Stomach (tissue), 9 donors: Measurements from ENCODE around the gene SIRT7. TPM values are rescaled to one million over a fixed set of nuclear protein-coding genes. Genes with fewer than 3 reads are reported as not detected.

ENCODE experiments used
- DNase-seq, 2 donors: peaks; one replicate each; pipeline versions ENCODE4 v3.0.0 to v3.0.0-alpha.2; 2013 to 2019
- H3K27ac ChIP-seq, 5 donors: fragments of 200-600 bp in 4 of 5; sonication (generic) in 4 of 5; one replicate each; pipeline ENCODE4 v1.5.1; 2013 to 2019; ENCODE audit warnings: mild to moderate bottlenecking in 1 of 5, moderate library complexity in 1 of 5
- H3K27me3 ChIP-seq, 3 donors: fragments of 200-600 bp; sonication (generic); one replicate each; pipeline ENCODE4 v1.5.1; 2017 to 2019; ENCODE audit warnings: mixed run types in 1 of 3
- H3K36me3 ChIP-seq, 4 donors: fragments of 200-600 bp; sonication (generic); 1 replicate in 3 of 4; 2 replicates in 1 of 4; pipeline ENCODE4 v1.5.1; 2016 to 2019
- H3K4me1 ChIP-seq, 4 donors: fragments of 200-600 bp; sonication (generic); one replicate each; pipeline ENCODE4 v1.5.1; 2016 to 2019
- H3K4me3 ChIP-seq, 4 donors: fragments of 200-600 bp; sonication (generic) in 3 of 4; one replicate each; pipeline ENCODE4 v1.5.1; 2016 to 2019; ENCODE audit warnings: mild to moderate bottlenecking in 1 of 4
- H3K9me3 ChIP-seq, 4 donors: fragments of 200-600 bp; sonication (generic); one replicate each; pipeline ENCODE4 v1.5.1; 2016 to 2019
- EP300 ChIP-seq: sonication (generic); formaldehyde crosslinking; IDR thresholded peaks from one replicate; pipeline ENCODE4 v1.6.1; 2017; ENCODE audit warnings: antibody characterized with exemption
- POLR2A ChIP-seq, 4 donors: fragments of 450-650 bp; IDR thresholded peaks; one replicate each; pipeline ENCODE4 v1.6.1; 2016; ENCODE audit warnings: antibody characterized with exemption in 4 of 4, control low read depth in 2 of 4, mild to moderate bottlenecking in 1 of 4, moderate library complexity in 1 of 4
- POLR2AphosphoS5 ChIP-seq, 3 donors: sonication (generic); formaldehyde crosslinking; IDR thresholded peaks; one replicate each; pipeline ENCODE4 v1.6.1; 2016; ENCODE audit warnings: antibody characterized with exemption in 3 of 3
- WGBS, 5 donors: extraction: QIAGEN DNeasy Blood & Tissue Kit in 3 of 5; methylation state at CpG; one replicate each; pipeline versions ENCODE4 v1.1.5 to v1.1.7; 2013 to 2018; 5-methylcytosine and 5-hydroxymethylcytosine counted together
- intact Hi-C: fragments of 100-400 bp; cut with DNase I; formaldehyde crosslinking; loops from one replicate; pipeline ENCODE4 v1.15.1; 2023; ENCODE audit warnings: low total_unique reads
- polyA plus RNA-seq, 3 donors: library from polyadenylated mRNA; stranded (reverse); fragments of 200-250 nt; gene quantifications; one replicate each; pipeline ENCODE4 v1.2.3, GENCODE V29; 2013
- total RNA-seq, 5 donors: library from RNA; depleted of rRNA; stranded (reverse); fragments of >200 nt; gene quantifications; one replicate each; pipeline versions ENCODE4 v1.1.0 to v1.2.3, GENCODE V29; 2014 to 2016
- TF ChIP-seq, protein P1 (sequence below), 7 experiments: fragments of 450-650 bp in 4 of 7; fragments of 200-600 bp in 3 of 7; sonication (generic) in 3 of 7; IDR thresholded peaks; one replicate each; pipeline ENCODE4 v1.5.1; 2016 to 2019; ENCODE audit warnings: antibody characterized with exemption in 7 of 7, control low read depth in 2 of 7, mild to moderate bottlenecking in 1 of 7
- donor health status: healthy with polysubstance abuse.
- donor health status: Bipolar disorder and iron deficiency.
- donor health status: healthy.

Gene SIRT7
- total and polyA plus RNA-seq, 8 donors, result 18.2 to 128 (median 45.5) TPM

DNA sequence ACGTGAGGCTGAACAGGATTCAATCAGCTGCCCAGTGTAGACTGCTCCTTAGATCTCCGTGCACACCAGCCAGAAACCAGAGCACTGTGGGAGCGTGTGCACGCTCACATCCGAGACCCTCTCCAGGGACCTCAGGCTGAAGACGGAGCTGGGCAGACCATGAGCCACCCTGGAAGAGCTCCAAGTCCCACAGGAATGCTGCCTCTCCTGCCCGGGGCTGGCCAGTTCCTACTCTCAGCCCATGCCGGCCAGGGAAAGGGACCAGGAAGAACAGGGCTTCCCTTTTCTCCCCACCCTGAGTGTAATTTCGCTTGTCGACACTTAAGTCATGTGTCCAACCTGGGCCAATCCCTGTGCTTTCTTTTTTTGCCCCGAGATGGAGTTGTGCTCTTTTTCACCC, 33.5 kb downstream of the SIRT7 start:
- Histone ChIP-seq H3K9me3 (no peaks in the 10 kb centered on the region), H3K27ac (no peak overlapping the region), H3K4me3 (no peak overlapping the region), H3K36me3 (peaks cover 29 to 98% (median 95%) of the 10 kb centered on the region in 4 donors), H3K27me3 (no peaks in the 10 kb centered on the region), H3K4me1 (peaks cover 1 to 15% (median 8%) of the 10 kb centered on the region in 4 donors)
- TF ChIP-seq POLR2A (IDR thresholded peaks at IDR 0.05) (no peak), POLR2AphosphoS5 (IDR thresholded peaks at IDR 0.05) (no peak), EP300 (no peak)
- TF ChIP-seq, protein P1, sequence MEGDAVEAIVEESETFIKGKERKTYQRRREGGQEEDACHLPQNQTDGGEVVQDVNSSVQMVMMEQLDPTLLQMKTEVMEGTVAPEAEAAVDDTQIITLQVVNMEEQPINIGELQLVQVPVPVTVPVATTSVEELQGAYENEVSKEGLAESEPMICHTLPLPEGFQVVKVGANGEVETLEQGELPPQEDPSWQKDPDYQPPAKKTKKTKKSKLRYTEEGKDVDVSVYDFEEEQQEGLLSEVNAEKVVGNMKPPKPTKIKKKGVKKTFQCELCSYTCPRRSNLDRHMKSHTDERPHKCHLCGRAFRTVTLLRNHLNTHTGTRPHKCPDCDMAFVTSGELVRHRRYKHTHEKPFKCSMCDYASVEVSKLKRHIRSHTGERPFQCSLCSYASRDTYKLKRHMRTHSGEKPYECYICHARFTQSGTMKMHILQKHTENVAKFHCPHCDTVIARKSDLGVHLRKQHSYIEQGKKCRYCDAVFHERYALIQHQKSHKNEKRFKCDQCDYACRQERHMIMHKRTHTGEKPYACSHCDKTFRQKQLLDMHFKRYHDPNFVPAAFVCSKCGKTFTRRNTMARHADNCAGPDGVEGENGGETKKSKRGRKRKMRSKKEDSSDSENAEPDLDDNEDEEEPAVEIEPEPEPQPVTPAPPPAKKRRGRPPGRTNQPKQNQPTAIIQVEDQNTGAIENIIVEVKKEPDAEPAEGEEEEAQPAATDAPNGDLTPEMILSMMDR (IDR thresholded peaks at IDR 0.05), result no peak
- 50 to 79% (median 71%) methylated on average over 6 to 11 of the region's 11 CpGs for WGBS, 5 donors
- no peak for DNase-seq
- intact Hi-C loops, result no loop called here

DNA sequence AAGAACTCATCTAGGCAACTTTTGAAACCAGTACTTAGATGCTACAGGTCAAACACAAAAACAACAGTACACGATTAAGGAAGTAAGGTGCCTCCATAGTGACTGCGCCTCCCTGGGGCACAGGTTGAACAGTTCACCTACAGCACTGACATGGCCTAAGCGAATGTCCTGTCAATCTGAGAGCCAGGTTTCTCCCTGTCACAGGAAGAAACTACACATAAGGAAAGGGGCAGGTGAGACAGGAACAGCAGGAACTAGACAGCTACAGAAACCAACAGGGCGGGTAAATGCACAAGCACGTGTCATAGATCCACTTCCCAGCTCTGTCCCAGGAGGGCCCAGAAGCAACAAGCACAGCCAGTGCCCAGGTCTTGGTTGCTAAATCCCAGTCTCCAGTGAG, 38.9 kb downstream of the SIRT7 start:
- intact Hi-C loops, result no loop called here
- no peak overlapping the region for H3K4me3 ChIP-seq
- 81 to 91% (median 89%) methylated on average over 5 of the region's 5 CpGs for WGBS, 5 donors
- H3K36me3 ChIP-seq, result peaks cover 0 to 60% (median 53%) of the 10 kb centered on the region in 4 donors
- no peak for TF ChIP-seq EP300
- no peak for TF ChIP-seq POLR2AphosphoS5 (IDR thresholded peaks at IDR 0.05)
- TF ChIP-seq, protein P1 (IDR thresholded peaks at IDR 0.05), result no peak
- no peak for TF ChIP-seq POLR2A (IDR thresholded peaks at IDR 0.05)
- H3K9me3 ChIP-seq, result no peaks in the 10 kb centered on the region
- H3K27me3 ChIP-seq, result no peaks in the 10 kb centered on the region
- no peak overlapping the region for H3K27ac ChIP-seq
- no peaks in the 10 kb centered on the region for H3K4me1 ChIP-seq
- DNase-seq, result no peak

DNA sequence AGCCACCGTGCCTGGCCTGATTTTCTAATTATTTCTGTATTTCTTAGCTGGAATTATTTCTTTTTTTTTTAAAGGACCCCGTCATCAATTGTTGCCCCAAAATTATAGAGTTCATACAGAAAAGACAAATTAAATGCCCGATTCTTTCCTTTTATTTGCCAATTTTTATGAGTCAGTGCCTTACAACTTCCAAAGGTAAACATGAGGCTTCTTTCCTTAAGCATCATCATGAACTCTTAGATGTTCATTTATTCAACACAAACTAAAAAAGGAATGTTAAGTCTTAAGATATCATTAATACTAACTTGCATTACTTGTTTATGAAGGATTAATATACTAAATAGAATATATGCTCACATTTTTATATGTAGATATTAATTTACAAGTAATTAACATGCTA, 39.7 kb downstream of the SIRT7 start:
- Histone ChIP-seq H3K27me3 (no peaks in the 10 kb centered on the region), H3K27ac (no peak overlapping the region), H3K36me3 (peaks cover 0 to 52% (median 45%) of the 10 kb centered on the region in 4 donors), H3K4me3 (no peak overlapping the region), H3K9me3 (no peaks in the 10 kb centered on the region), H3K4me1 (peaks cover 0 to 6% (median under 1%) of the 10 kb centered on the region in 4 donors)
- no peak for DNase-seq
- intact Hi-C loops, result no loop called here
- TF ChIP-seq, protein P1 (IDR thresholded peaks at IDR 0.05), result no peak
- TF ChIP-seq POLR2AphosphoS5 (IDR thresholded peaks at IDR 0.05) (no peak), POLR2A (IDR thresholded peaks at IDR 0.05) (no peak), EP300 (no peak)
- WGBS, 5 donors, result 83 to 94% (median 89%) methylated on average over 3 of the region's 3 CpGs

DNA sequence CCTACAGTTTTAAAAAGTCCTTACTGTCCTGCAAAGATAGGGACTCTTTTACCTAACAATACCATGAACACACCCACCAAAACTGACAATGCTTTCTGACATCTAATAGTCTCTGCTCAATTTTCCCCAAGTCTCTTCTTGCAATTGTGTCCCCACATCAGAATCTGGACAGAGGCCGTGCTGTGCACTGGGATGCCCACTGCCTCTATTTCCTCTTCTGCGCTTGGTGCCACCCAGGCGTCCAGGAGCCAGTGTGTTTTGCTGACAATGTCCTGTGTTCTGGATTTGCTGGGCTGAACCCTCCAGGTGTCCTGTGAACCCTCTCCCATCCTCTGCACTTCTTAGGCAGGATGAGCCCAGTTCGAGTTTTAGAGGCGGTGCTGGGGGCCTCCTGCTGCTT, 40.4 kb downstream of the SIRT7 start:
- no peak for DNase-seq
- WGBS, 5 donors, result 94 to 98% (median 95%) methylated on average over 5 of the region's 5 CpGs

More for the DNA sequence above, 40.4 kb downstream of the SIRT7 start:
- Histone ChIP-seq H3K27me3 (no peaks in the 10 kb centered on the region), H3K36me3 (peaks cover 0 to 45% (median 39%) of the 10 kb centered on the region in 4 donors), H3K4me1 (peaks cover 0 to 14% (median 5%) of the 10 kb centered on the region in 4 donors), H3K4me3 (no peak overlapping the region), H3K9me3 (no peaks in the 10 kb centered on the region), H3K27ac (no peak overlapping the region)
- intact Hi-C loops, result no loop called here
- no peak for TF ChIP-seq POLR2A (IDR thresholded peaks at IDR 0.05)
- TF ChIP-seq, protein P1 (IDR thresholded peaks at IDR 0.05), result no peak
- TF ChIP-seq POLR2AphosphoS5 (IDR thresholded peaks at IDR 0.05), result no peak
- TF ChIP-seq EP300, result no peak
